ENCODE measurements around the gene SLN.

The SLN gene

GRCh38 chr11:107682171-107682570 lies 29.7 kb downstream of the SLN start:
- ATAC-seq: no peak
- H3K27me3 Mint-ChIP-seq: peaks cover 4% of the 10 kb centered on the region
- H3K4me3 Mint-ChIP-seq: no peak overlapping the region

GRCh38 chr11:107679255-107680024 lies 32.4 kb downstream of the SLN start:
- no peaks in the 10 kb centered on the region for H3K9me3 Mint-ChIP-seq
- no peaks in the 10 kb centered on the region for H3K4me1 Mint-ChIP-seq
- peaks cover 5% of the 10 kb centered on the region for H3K27me3 Mint-ChIP-seq
- H3K36me3 Mint-ChIP-seq (ENCODE audit: low read depth): no peaks in the 10 kb centered on the region
- DNase-seq: no peak
- ATAC-seq: no peak
- H3K27ac Mint-ChIP-seq: no peak overlapping the region
- H3K4me3 Mint-ChIP-seq: no peak overlapping the region

More at GRCh38 chr11:107682171-107682570, 29.7 kb downstream of the SLN start:
- DNase-seq: no peak
- Mint-ChIP-seq H3K27ac (no peak overlapping the region), H3K4me1 (no peaks in the 10 kb centered on the region), H3K36me3 (ENCODE audit: low read depth) (no peaks in the 10 kb centered on the region), H3K9me3 (no peaks in the 10 kb centered on the region)

GRCh38 chr11:107678632-107678971 lies 33.3 kb downstream of the SLN start:
- no peak overlapping the region for H3K4me3 Mint-ChIP-seq
- no peaks in the 10 kb centered on the region for H3K36me3 Mint-ChIP-seq (ENCODE audit: low read depth)
- no peak overlapping the region for H3K27ac Mint-ChIP-seq
- peaks cover 10% of the 10 kb centered on the region for H3K27me3 Mint-ChIP-seq
- no peaks in the 10 kb centered on the region for H3K9me3 Mint-ChIP-seq
- H3K4me1 Mint-ChIP-seq: no peaks in the 10 kb centered on the region
- no peak for DNase-seq
- no peak for ATAC-seq

GRCh38 chr11:107677924-107678631 lies 33.8 kb downstream of the SLN start:
- ATAC-seq (no peak), DNase-seq (no peak)
- Mint-ChIP-seq H3K4me1 (no peaks in the 10 kb centered on the region), H3K9me3 (no peaks in the 10 kb centered on the region), H3K27me3 (peaks cover 10% of the 10 kb centered on the region), H3K36me3 (ENCODE audit: low read depth) (no peaks in the 10 kb centered on the region), H3K4me3 (no peak overlapping the region), H3K27ac (no peak overlapping the region)

- no peaks in the 10 kb centered on the region for H3K36me3 Mint-ChIP-seq (ENCODE audit: low read depth)
- no peaks in the 10 kb centered on the region for H3K9me3 Mint-ChIP-seq
- no peaks in the 10 kb centered on the region for H3K4me1 Mint-ChIP-seq
- no peak for ATAC-seq
- H3K4me3 Mint-ChIP-seq: no peak overlapping the region
- no peak for DNase-seq
- no peak overlapping the region for H3K27ac Mint-ChIP-seq
- peaks cover 8% of the 10 kb centered on the region for H3K27me3 Mint-ChIP-seq
Measured at GRCh38 chr11:107676336-107677057, 35.4 kb downstream of the SLN start.

GRCh38 chr11:107675902-107676301 lies 36.0 kb downstream of the SLN start:
- Mint-ChIP-seq H3K27ac (no peak overlapping the region), H3K4me1 (no peaks in the 10 kb centered on the region), H3K9me3 (no peaks in the 10 kb centered on the region), H3K4me3 (no peak overlapping the region), H3K36me3 (ENCODE audit: low read depth) (no peaks in the 10 kb centered on the region), H3K27me3 (peaks cover 8% of the 10 kb centered on the region)
- DNase-seq (no peak), ATAC-seq (no peak)

GRCh38 chr11:107669893-107670601 lies 41.8 kb downstream of the SLN start:
- Mint-ChIP-seq H3K4me3 (no peak overlapping the region), H3K27me3 (peaks cover 10% of the 10 kb centered on the region), H3K4me1 (no peaks in the 10 kb centered on the region), H3K27ac (no peak overlapping the region), H3K9me3 (no peaks in the 10 kb centered on the region), H3K36me3 (ENCODE audit: low read depth) (no peaks in the 10 kb centered on the region)
- no peak for ATAC-seq
- DNase-seq: no peak

GRCh38 chr11:107669191-107669740 lies 42.6 kb downstream of the SLN start:
- H3K9me3 Mint-ChIP-seq: no peaks in the 10 kb centered on the region
- DNase-seq (no peak), ATAC-seq (no peak)
- H3K4me1 Mint-ChIP-seq: no peaks in the 10 kb centered on the region
- no peak overlapping the region for H3K27ac Mint-ChIP-seq
- no peaks in the 10 kb centered on the region for H3K36me3 Mint-ChIP-seq (ENCODE audit: low read depth)
- no peak overlapping the region for H3K4me3 Mint-ChIP-seq
- peaks cover 14% of the 10 kb centered on the region for H3K27me3 Mint-ChIP-seq

- ATAC-seq: no peak
- H3K4me1 Mint-ChIP-seq: no peaks in the 10 kb centered on the region
- H3K9me3 Mint-ChIP-seq: no peaks in the 10 kb centered on the region
- no peak overlapping the region for H3K27ac Mint-ChIP-seq
- H3K4me3 Mint-ChIP-seq: no peak overlapping the region
- DNase-seq: no peak
- no peaks in the 10 kb centered on the region for H3K36me3 Mint-ChIP-seq (ENCODE audit: low read depth)
- H3K27me3 Mint-ChIP-seq: peaks cover 7% of the 10 kb centered on the region
Measured at GRCh38 chr11:107666911-107667613, 44.8 kb downstream of the SLN start.

- Mint-ChIP-seq H3K4me3 (no peak overlapping the region), H3K4me1 (no peaks in the 10 kb centered on the region), H3K27ac (no peak overlapping the region), H3K9me3 (no peaks in the 10 kb centered on the region), H3K36me3 (ENCODE audit: low read depth) (no peaks in the 10 kb centered on the region), H3K27me3 (peaks cover 7% of the 10 kb centered on the region)
- DNase-seq (no peak), ATAC-seq (no peak)
Measured at GRCh38 chr11:107665018-107665417, 46.8 kb downstream of the SLN start.

GRCh38 chr11:107661656-107662055 lies 50.2 kb downstream of the SLN start:
- Mint-ChIP-seq H3K36me3 (ENCODE audit: low read depth) (no peaks in the 10 kb centered on the region), H3K4me1 (no peaks in the 10 kb centered on the region), H3K4me3 (no peak overlapping the region), H3K27ac (no peak overlapping the region), H3K27me3 (peaks cover 7% of the 10 kb centered on the region), H3K9me3 (no peaks in the 10 kb centered on the region)
- ATAC-seq: no peak
- DNase-seq: no peak

GRCh38 chr11:107660066-107660465 lies 51.8 kb downstream of the SLN start:
- DNase-seq: no peak
- no peak overlapping the region for H3K27ac Mint-ChIP-seq
- H3K4me3 Mint-ChIP-seq: no peak overlapping the region
- no peaks in the 10 kb centered on the region for H3K36me3 Mint-ChIP-seq (ENCODE audit: low read depth)
- no peak for ATAC-seq
- H3K4me1 Mint-ChIP-seq: no peaks in the 10 kb centered on the region
- H3K27me3 Mint-ChIP-seq: peaks cover 5% of the 10 kb centered on the region
- H3K9me3 Mint-ChIP-seq: no peaks in the 10 kb centered on the region

GRCh38 chr11:107659310-107659709 lies 52.5 kb downstream of the SLN start:
- Mint-ChIP-seq H3K4me1 (no peaks in the 10 kb centered on the region), H3K27me3 (peaks cover 2% of the 10 kb centered on the region), H3K36me3 (ENCODE audit: low read depth) (no peaks in the 10 kb centered on the region), H3K9me3 (no peaks in the 10 kb centered on the region), H3K27ac (no peak overlapping the region), H3K4me3 (no peak overlapping the region)
- ATAC-seq (no peak), DNase-seq (no peak)

Measured in activated naive CD8-positive, alpha-beta T cell treated with anti-CD3 and anti-CD28 coated beads, Interleukin-2, amount 50 U/mL, for 24 hours (primary cell).